DND-41 (cell line): ENCODE data around the gene KIRREL3.

ENCODE experiments used
- ATAC-seq: fragments of 200-7000 bp; cut with Tn5 transposase; 3 replicates; pipeline ENCODE4 v1.9.1; 2021; ENCODE audit warnings: low read depth; ENCODE audit not compliant: insufficient read depth
- DNase-seq: peaks from one replicate; pipeline ENCODE4 v3.0.0-alpha.2; 2020
- H2AFZ ChIP-seq: 2 replicates; pipeline ENCODE4 v1.6.0; 2012; ENCODE audit warnings: low read depth, low read length
- H3K27ac ChIP-seq: 2 replicates; pipeline ENCODE4 v1.5.1; 2012; ENCODE audit warnings: low read length, inconsistent platforms
- H3K27me3 ChIP-seq: fragments of 200-600 bp; sonication (generic); 2 replicates; pipeline ENCODE4 v1.6.0; 2012; ENCODE audit warnings: low read length, mild to moderate bottlenecking, inconsistent platforms; ENCODE audit not compliant: insufficient read depth, poor library complexity
- H3K36me3 ChIP-seq: 2 replicates; pipeline ENCODE4 v1.5.1; 2012; ENCODE audit warnings: low read length, inconsistent platforms; ENCODE audit not compliant: insufficient read depth
- H3K4me1 ChIP-seq: 2 replicates; pipeline ENCODE4 v1.5.1; 2012; ENCODE audit warnings: mild to moderate bottlenecking, low read length; ENCODE audit not compliant: insufficient read depth
- H3K4me2 ChIP-seq: 2 replicates; pipeline ENCODE4 v1.6.0; 2012; ENCODE audit warnings: mild to moderate bottlenecking, moderate library complexity, low read length, inconsistent platforms; ENCODE audit not compliant: insufficient read depth
- H3K4me3 ChIP-seq, 2 experiments: fragments of 200-600 bp in 1 of 2; shearing (Covaris generic) in 1 of 2; 2 replicates each; pipeline ENCODE4 v1.5.1; 2012 to 2016; ENCODE audit warnings: inconsistent platforms in 2 of 2, low read length in 2 of 2, mild to moderate bottlenecking in 2 of 2, low read depth in 1 of 2, moderate library complexity in 1 of 2
- H3K79me2 ChIP-seq: 2 replicates; pipeline ENCODE4 v1.6.0; 2012; ENCODE audit warnings: low read length, inconsistent platforms; ENCODE audit not compliant: insufficient read depth
- H3K9ac ChIP-seq: 2 replicates; pipeline ENCODE4 v1.6.0; 2012; ENCODE audit warnings: low read depth, mild to moderate bottlenecking, inconsistent platforms, low read length, moderate library complexity
- H3K9me3 ChIP-seq: 2 replicates; pipeline ENCODE4 v1.5.1; 2012; ENCODE audit warnings: low read length, moderate library complexity, mild to moderate bottlenecking, inconsistent platforms; ENCODE audit not compliant: insufficient read depth, severe bottlenecking
- H4K20me1 ChIP-seq: 2 replicates; pipeline ENCODE4 v1.6.0; 2012; ENCODE audit warnings: low read length; ENCODE audit not compliant: insufficient read depth
- CTCF ChIP-seq: IDR thresholded peaks from 2 replicates; pipeline ENCODE4 v1.5.1; 2012; ENCODE audit warnings: borderline replicate concordance, low read length, moderate library complexity, mild to moderate bottlenecking; ENCODE audit not compliant: poor library complexity, severe bottlenecking; ENCODE audit errors: extremely low read depth
- EZH2 ChIP-seq: IDR thresholded peaks from 3 replicates; pipeline ENCODE4 v1.6.1; 2012; ENCODE audit warnings: borderline replicate concordance, low read depth, mild to moderate bottlenecking, moderate library complexity, low read length, inconsistent platforms; ENCODE audit not compliant: severe bottlenecking

KIRREL3 gene

DNA sequence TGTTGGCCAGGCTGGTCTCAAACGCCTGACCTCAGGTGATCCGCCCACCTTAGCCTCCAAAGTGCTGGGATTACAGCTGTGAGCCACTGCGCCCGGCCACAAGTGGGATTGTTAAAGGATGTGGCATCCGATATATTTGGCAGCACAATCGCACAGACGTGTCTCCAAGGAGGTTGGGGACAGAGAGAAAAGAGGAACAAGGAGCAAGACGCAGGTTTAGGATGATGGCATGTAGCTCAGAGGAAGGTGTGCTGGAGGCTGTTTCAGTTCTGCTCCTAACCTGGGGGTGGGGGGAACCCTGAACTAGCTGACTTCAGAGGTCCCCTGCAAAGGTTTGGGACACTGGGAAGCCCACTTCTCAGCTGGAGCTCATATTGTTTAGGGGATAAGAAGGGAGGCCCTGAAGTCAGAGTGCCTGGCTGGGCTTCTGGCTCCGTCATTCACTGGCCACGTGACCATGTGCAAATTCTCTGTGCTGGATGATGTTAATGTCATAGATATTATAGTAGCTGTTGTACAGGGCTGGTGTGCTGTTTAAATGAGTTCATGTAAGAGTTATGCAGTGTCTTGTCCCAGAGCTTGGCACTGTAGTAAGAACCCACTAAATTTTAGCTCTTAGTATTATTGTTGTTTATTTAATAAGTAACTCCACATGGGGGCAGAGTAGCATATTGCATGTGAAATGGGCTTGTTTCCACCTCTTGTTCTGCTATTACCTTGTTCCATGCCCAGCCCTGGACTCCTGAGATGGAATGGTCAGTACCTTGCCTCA, 515.4 kb downstream of the KIRREL3 start:
- Histone ChIP-seq H3K9me3 (no peaks in the 10 kb centered on the region), H3K4me3 (no peak overlapping the region), H3K27me3 (no peaks in the 10 kb centered on the region), H4K20me1 (no peaks in the 10 kb centered on the region), H3K27ac (no peak overlapping the region), H3K79me2 (no peaks in the 10 kb centered on the region), H3K4me2 (no peak overlapping the region), H3K4me1 (peaks cover 9% of the 10 kb centered on the region), H3K36me3 (no peaks in the 10 kb centered on the region), H2AFZ (no peak overlapping the region), H3K9ac (no peak overlapping the region)
- DNase-seq (no peak), ATAC-seq (no peak)
- TF ChIP-seq CTCF: no peak
- no peak for TF ChIP-seq EZH2

GRCh38 chr11:126484266-126484665, 516.3 kb downstream of the KIRREL3 start:
- peaks cover 9% of the 10 kb centered on the region for H3K4me1 ChIP-seq
- no peak for DNase-seq
- H3K27me3 ChIP-seq: no peaks in the 10 kb centered on the region
- no peaks in the 10 kb centered on the region for H3K36me3 ChIP-seq
- H4K20me1 ChIP-seq: no peaks in the 10 kb centered on the region
- H2AFZ ChIP-seq: no peak overlapping the region
- no peak overlapping the region for H3K9ac ChIP-seq
- H3K79me2 ChIP-seq: no peaks in the 10 kb centered on the region
- H3K4me2 ChIP-seq: no peak overlapping the region
- no peak overlapping the region for H3K4me3 ChIP-seq
- TF ChIP-seq EZH2 (no peak), CTCF (no peak)
- no peaks in the 10 kb centered on the region for H3K9me3 ChIP-seq
- no peak overlapping the region for H3K27ac ChIP-seq
- no peak for ATAC-seq

DNA sequence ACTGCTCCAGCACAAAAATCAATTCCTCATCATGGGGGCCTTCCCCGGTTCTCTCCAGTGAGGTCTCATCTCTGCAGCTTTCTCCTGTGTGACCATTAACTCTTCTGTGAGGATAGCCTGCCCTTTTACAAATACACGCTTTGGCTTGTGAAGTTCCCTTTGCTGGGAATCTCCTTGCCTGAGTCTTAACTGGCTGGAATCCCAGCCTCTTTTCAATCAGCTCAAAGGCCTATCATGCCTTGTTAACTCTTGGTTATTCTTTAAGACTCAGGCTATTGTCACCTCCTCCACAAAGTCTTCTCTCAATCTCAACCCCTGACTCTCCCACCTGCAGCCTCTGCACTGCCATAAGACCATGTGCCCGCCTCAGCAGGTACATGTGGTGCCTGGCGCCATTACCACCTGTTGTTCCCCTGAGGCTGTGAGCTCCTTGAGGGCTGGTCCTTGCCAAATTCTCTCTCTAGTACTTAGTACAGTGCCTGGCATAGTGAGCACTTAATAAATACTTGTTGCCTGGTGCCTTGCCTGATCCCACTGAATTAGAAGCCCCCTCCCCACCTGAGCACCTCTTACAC, 516.9 kb downstream of the KIRREL3 start:
- H3K27me3 ChIP-seq: no peaks in the 10 kb centered on the region
- no peak overlapping the region for H3K4me2 ChIP-seq
- DNase-seq (no peak), ATAC-seq (no peak)
- H4K20me1 ChIP-seq: no peaks in the 10 kb centered on the region
- H3K79me2 ChIP-seq: no peaks in the 10 kb centered on the region
- H3K9me3 ChIP-seq: no peaks in the 10 kb centered on the region
- no peak overlapping the region for H3K4me3 ChIP-seq
- H3K9ac ChIP-seq: no peak overlapping the region
- H3K36me3 ChIP-seq: no peaks in the 10 kb centered on the region
- H3K27ac ChIP-seq: no peak overlapping the region
- H3K4me1 ChIP-seq: peaks cover 9% of the 10 kb centered on the region
- no peak overlapping the region for H2AFZ ChIP-seq
- TF ChIP-seq EZH2: no peak
- no peak for TF ChIP-seq CTCF
